Activated T-cell treated with anti-CD3 and anti-CD28 coated beads for 1 hour (primary cell): ENCODE measurements around the gene BICD2.

Source experiments
- DNase-seq: peaks from one replicate; pipeline ENCODE4 v3.0.0-alpha.2; 2020; ENCODE audit warnings: low read depth

Gene BICD2

DNA sequence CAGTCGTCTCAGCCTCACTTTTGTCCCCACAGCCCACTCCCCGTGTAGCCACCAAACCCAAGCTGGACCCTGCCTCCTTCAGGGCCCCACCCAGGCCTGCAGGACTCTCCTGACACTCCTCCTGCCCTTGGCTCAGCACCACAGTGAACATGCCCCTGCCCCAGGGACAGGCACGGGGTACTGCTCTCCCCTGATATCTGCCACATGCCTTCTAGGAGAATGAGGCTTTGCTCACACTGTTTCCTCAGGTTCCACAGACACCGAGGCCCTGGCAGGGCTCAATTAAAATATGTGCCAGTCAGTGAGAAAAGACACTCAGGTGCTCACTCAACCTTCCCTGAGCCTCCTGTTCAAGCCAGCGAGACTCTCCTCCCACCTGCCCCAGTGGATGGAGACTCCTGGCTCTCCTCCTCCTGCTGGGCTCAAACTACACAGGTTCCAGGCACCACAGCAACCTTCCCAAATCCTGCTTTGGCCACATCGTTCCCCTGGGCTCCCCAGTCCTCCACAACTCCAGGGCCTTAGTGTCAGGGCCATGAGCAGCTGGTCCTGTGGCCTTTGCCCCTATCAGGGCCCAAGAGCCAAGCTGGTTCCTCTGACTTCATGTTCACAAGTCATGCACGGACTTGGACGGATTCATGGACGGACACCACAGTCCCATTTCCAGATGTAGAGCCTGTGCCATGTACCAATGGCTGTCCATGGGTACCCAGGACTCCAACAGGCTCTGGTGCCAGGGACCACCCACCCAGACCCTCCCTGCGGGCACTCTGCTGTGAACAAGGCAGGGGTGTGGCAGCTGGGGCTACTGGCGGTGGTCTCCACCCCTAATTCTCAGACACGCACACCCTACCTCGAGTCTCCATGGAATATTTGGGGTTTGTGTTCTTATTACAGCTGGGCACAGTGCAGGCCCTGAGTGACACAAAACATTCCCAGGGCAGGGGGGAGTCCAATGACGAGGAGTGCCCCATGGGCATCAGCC, 36.6 kb downstream of the BICD2 start:
- no peak for DNase-seq

GRCh38 chr9:92726971-92727715, 37.5 kb downstream of the BICD2 start:
- no peak for DNase-seq

GRCh38 chr9:92726348-92726747, 38.3 kb downstream of the BICD2 start:
- no peak for DNase-seq

- no peak for DNase-seq
These were observed 38.9 kb downstream of the BICD2 start for GRCh38 chr9:92725766-92726165.

- DNase-seq: no peak
These were observed 39.4 kb downstream of the BICD2 start for GRCh38 chr9:92725266-92725545.

- DNase-seq: no peak
These were observed 39.9 kb downstream of the BICD2 start for GRCh38 chr9:92724528-92725265.

DNA sequence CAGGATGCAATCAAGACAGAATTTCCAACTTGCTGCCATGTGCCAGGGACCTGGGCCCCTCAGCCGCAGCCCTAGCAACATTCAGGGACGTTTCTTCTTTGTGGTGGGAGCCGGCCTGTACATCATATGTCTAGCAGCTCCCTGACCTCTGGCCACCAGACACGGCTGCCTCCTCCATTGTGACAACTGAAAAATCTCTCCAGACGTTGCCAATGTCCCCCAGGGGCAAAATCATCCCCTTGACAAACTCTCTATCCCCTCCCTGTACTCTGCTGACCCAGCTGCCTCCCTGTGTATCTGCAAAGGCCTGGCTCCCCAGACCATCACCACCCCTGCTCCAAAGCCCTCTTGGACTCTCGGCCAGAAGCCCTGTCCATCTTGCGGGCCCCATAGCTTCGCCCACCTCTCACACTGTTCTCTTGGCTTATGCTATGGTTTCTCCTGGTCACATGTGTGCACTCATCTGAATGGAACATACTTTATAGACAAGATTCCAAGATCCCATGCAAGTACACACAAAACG, 40.8 kb downstream of the BICD2 start:
- DNase-seq: no peak

GRCh38 chr9:92723299-92723625, 41.4 kb downstream of the BICD2 start:
- DNase-seq: no peak

GRCh38 chr9:92722386-92723298, 42.0 kb downstream of the BICD2 start:
- DNase-seq: no peak

DNA sequence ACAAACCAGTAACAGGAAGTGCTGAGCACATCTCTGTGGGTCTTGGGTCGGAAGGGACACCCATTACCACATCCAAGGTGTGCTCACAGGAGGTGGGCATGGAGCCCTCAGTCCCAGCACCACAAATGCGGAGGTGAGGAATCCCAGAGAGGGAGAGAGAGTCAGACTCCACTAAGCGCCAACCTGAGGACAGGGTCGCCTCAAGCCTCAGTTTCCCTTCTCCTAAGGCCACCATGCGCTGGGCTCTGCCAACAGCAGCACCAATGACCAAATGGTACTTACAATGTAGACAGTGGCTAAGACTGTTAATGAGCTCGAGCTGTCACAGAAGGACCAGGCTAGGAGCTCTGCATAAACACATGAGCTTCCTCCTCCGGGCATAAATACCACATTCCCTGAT, 43.1 kb downstream of the BICD2 start:
- DNase-seq: no peak

DNA sequence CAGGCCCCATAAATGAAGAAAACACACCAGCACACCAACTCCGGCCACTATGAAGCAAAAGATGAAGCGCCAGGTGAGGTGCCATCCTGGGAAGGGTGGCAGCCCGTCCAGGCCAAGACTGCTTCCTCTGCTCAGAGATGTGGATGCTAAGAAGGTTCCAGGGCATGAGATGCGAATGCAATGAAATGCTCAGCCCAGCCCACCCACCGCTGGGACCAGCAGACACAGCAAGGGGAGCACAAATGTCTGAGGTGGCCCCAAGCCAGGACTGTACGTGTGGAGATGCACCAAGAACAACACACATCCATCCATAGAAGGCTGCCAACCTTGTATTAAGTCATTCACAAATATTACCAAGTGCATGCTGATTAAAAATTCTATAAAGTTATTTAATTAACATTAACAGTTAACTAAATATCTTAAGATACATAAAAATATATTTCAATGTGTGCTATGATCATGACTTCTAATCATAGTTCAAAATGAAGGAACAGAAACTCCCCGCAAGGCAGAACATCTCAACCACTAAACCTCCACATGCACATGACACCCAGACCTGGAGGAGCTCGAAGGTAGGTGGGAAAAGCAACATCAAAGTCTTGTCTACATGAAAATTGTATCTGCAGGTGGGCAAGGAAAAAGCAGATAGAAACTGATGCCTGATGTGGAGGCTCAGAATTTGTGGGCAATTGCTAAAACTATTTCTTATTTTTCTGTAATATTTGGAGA, 43.7 kb downstream of the BICD2 start:
- no peak for DNase-seq

- DNase-seq: no peak
These were observed 44.3 kb downstream of the BICD2 start for GRCh38 chr9:92720209-92720765.

GRCh38 chr9:92719028-92719647, 45.5 kb downstream of the BICD2 start:
- no peak for DNase-seq

DNA sequence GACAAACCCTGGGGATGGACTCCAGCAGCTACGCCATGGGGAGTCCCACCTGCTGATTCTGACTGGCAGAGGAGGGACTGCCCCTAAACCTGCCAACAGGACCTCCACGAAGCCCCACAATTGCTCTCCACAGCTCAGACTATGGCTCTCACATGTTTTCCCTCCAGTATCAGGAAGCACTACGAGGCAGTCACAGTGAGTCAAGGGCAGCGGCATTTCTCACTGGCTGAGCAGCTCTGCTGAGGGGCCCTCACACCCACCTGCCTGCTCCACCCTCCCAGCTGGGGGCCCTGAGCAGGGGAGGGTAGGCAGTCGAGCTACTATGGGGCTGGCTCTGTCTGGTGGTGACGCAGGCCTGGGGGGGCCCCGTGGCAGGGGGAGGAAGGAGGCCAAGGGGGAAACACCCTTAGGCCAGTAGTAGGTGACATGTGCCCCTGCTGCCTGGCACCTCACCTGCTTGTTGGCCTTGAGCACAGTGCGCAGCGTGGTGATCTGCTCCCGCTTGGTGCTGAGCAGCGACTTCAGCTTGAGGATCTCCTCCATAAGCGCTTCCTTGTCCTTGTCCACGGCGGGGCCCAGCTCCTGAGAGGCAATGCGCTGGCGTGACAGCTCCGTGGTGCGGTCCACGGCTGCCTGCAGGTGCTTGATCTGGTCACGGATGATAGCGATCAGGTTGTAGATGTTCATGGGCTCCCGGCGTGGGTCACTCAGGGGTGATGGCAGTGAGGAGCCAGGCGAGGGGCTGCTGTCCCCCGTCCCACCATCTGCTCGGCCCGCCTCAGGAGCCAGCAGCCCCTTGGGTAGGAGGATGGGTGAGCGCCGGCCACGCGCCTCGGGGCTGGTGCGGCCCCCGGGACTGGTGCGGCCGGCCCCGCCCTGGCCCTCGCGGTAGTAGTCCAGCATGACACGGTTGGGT, 46.3 kb downstream of the BICD2 start:
- DNase-seq: no peak

DNA sequence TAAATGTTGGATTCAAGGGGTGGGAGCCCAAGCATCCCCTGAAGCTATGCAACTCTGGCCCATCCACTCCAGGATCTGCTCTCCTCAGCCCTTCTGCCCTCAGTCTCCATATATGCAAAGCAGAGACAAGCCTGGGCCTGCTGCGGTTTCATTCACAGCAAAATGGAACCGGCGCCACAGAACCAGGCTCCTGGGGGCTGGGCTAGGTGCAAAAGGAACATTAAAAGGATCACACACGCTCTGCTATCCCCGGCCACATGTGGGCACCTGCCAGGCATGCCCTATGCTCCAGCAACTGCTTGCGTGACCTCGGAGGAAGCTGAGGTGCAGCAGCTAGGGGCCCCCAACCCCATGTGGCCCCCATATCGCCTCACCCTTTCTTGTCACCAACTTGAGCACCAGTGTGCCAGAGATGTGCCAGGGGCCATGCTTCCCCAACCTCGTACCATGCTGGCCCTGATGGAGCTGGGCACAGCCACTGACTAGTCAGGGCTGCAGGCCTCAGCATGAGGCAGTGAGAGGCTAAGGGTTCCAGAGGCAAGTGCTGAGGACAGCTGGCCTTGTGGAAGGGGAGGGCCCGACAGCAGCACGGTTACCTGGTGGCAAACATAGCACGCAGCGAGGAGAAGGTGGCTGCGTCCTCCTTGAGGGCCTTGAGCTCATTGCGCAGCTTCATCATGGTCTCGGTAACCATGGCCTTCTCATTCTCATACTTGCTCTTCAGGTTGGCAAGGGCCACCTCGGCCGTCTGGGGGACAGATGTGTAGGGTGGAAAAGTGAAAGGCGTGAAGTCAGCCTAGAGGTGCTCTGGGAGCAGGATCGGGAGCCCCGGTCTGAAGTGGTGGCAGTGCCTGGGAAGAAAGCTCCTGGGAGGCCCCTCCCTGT, 47.2 kb downstream of the BICD2 start:
- DNase-seq: no peak

GRCh38 chr9:92716557-92716956, 48.1 kb downstream of the BICD2 start:
- DNase-seq: peak; percentile 90

- DNase-seq: no peak
These were observed 49.0 kb downstream of the BICD2 start for GRCh38 chr9:92715488-92716231.
